Omental fat pad (tissue), 4 donors: ENCODE results near the gene ZNF483. TPM values are rescaled to one million over a fixed set of nuclear protein-coding genes. Genes with fewer than 3 reads are reported as not detected.
"Not testable (repeated sequence)": the region's sequence is repeated elsewhere in the genome, so short reads cannot be mapped to it uniquely, and the experiment has no call there.

Experiments
- ATAC-seq: fragments of 150-250 bp; one replicate; pipeline ENCODE4 v1.9.1; 2016; ENCODE audit warnings: mild to moderate bottlenecking, moderate library complexity; ENCODE audit not compliant: low FRiP score
- DNase-seq: peaks from one replicate; pipeline ENCODE4 v3.0.0-alpha.2; 2019; ENCODE audit warnings: low spot score
- CTCF ChIP-seq, 3 donors: fragments of 450-650 bp; IDR thresholded peaks; one replicate each; pipeline ENCODE4 v1.5.1; 2016 to 2017; ENCODE audit warnings: antibody characterized with exemption in 3 of 3, mild to moderate bottlenecking in 3 of 3, moderate library complexity in 2 of 3
- total RNA-seq, 4 donors: library from RNA; depleted of rRNA; stranded (reverse); fragments of >200 nt; gene quantifications; one replicate each; pipeline ENCODE4 v1.1.0, GENCODE V29; 2016

Gene ZNF483
- total RNA-seq, 4 donors from 2014 or later = 2.8 to 11.9 (median 3.7) TPM

- no peak for ATAC-seq
- no peak for DNase-seq
- no peak for TF ChIP-seq CTCF (IDR thresholded peaks at IDR 0.05)
Observed at GRCh38 chr9:111548623-111549022, 23.6 kb downstream of the ZNF483 start.

GRCh38 chr9:111555425-111555824 is 30.4 kb downstream of the ZNF483 start:
- not testable (repeated sequence) for ATAC-seq, DNase-seq

GRCh38 chr9:111559000-111559610 is 34.1 kb downstream of the ZNF483 start:
- no peak for TF ChIP-seq CTCF (IDR thresholded peaks at IDR 0.05)
- no peak for DNase-seq
- ATAC-seq = peak; percentile 23

- ATAC-seq = no peak
- TF ChIP-seq CTCF (IDR thresholded peaks at IDR 0.05) = no peak
- no peak for DNase-seq
Observed at GRCh38 chr9:111561165-111561719, 36.3 kb downstream of the ZNF483 start.

GRCh38 chr9:111566234-111566633 is 41.3 kb downstream of the ZNF483 start:
- TF ChIP-seq CTCF (IDR thresholded peaks at IDR 0.05) = no peak
- ATAC-seq = no peak
- DNase-seq = no peak

GRCh38 chr9:111568127-111568526 is 43.1 kb downstream of the ZNF483 start:
- not testable (repeated sequence) for DNase-seq, ATAC-seq

GRCh38 chr9:111572950-111573604 is 48.1 kb downstream of the ZNF483 start:
- ATAC-seq = no peak
- TF ChIP-seq CTCF (IDR thresholded peaks at IDR 0.05) = no peak
- no peak for DNase-seq

- ATAC-seq (no peak), DNase-seq (no peak)
- TF ChIP-seq CTCF (IDR thresholded peaks at IDR 0.05) = no peak
Observed at GRCh38 chr9:111582888-111583287, 57.9 kb downstream of the ZNF483 start.
